IPS-NIHi11 (cell line): ENCODE data around the gene MYCBP.
"Not testable (repeated sequence)": the region's sequence is repeated elsewhere in the genome, so short reads cannot be mapped to it uniquely, and the experiment has no call there.

Source experiments
- DNase-seq: peaks from one replicate; pipeline ENCODE4 v3.0.0; 2012; ENCODE audit warnings: mixed read lengths, low spot score

MYCBP gene, protein sequence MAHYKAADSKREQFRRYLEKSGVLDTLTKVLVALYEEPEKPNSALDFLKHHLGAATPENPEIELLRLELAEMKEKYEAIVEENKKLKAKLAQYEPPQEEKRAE

DNA sequence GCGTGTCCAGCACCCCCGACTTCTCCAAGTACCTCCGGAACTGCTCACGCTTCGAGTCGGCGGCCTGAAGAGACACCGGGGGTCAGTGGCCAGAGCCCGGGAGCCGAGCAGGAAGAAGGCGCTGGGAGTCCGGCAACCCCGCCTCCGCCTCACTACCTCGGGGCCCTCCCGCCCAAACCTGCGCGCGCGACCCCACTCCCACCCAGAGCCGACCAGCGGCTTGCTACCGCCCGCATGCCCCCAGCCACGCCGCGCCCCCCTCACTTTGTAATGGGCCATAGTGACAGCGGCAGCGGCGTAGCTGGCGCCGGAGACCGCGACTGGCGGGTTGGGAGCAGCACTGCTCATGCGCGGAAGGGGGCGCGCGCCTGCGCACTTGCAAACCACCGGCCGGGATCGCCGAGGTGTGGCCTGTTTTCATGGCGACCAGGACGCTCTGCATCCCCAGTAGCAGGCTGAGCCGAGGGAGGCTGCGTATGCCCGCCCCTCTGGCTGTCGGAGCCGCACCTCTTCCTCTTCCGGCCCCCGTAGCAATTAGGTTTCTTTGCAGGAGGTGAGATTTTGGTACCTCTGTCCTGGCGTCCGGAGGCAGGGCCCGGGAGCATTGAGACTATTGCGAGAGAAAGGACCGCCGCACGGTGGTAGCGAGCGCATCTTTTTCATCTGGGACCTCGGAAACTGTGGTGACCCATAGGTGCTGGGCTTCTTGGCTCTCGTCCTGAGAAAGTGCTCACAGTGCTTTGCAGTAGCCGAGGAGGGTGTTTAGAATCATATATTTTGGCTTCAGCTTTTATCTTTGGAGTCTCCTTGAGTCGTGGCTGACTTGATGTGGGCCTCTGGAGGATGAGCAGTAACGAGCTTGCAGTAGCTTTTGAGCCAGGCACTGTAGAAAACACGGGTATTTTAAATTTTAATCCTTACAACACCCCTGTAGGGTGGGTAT, at the start of gene MYCBP:
Gene MYCBP (minus strand): TSS at position 322 of the 943 bp plus-strand sequence. CDS start 43 bp downstream, at position 279.
- DNase-seq, result peak; percentile 99

GRCh38 chr1:38919130-38919529, 46.0 kb upstream of the MYCBP start:
- DNase-seq, result peak; percentile 27

GRCh38 chr1:38918568-38918967, 45.4 kb upstream of the MYCBP start:
- no peak for DNase-seq

- no peak for DNase-seq
These were observed 44.6 kb upstream of the MYCBP start for GRCh38 chr1:38917772-38918171.

DNA sequence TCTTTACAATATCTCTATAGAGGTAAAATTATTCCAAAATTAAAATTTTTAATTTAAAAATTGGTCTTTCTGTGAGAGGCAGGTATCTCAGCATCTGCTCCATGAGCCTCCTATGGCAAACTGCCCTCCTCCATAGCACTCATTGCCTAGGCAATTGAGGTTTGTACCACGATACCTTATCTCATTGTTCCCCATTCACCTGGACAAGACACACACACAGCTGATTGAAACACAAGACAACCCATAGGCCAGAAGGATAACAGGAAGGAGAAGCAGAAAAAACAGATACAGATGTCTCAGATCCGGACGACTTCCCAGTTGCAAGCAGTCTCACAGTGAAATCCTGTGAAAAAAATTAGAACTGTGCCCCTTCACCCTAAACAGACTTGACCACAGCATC, 44.2 kb upstream of the MYCBP start:
- DNase-seq, result no peak

DNA sequence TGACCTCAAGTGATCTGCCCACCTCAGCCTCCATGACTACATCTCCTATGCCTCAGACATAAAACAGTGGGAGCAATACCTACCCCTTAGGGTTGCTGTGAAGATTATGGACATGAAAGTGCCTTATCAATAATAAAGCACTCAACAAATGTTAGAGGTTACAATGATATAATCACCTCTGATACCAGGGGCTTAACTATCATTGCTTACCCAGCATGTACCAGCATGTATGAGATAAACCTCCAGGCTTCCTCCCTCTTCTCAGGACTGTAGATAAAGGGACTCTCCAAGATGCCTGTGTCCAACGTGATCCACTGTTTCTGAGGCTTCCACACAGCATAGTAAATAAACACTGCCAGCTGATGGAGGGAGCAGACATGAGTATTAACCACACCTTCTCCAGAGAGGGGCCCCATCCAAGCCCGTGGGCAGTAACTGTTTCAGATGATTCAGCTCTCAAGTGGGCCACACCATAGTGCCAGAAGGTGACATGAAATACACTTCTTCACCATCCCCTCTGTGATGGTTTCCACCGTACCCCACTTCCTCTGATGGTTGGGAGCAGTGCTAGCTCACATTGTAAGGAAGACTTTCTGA, 42.3 kb upstream of the MYCBP start:
- no peak for DNase-seq

DNA sequence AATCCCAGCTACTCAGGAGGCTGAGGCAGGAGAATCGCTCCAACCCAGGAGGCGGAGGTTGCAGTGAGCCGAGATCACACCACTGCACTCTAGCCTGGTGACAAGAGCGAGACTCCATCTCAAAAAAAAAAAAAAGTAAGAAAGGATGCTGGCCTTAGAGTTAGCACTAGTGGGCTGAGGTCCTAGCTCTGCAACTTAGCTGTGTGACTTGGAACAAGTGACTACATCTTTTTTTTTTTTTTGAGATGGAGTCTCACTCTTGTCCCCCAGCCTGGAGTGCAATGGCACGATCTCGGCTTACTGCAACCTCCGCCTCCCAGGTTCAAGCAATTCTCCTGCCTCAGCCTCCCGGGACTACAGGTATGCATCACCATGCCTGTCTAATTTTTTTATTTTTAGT, 41.8 kb upstream of the MYCBP start:
- not testable (repeated sequence) for DNase-seq

DNA sequence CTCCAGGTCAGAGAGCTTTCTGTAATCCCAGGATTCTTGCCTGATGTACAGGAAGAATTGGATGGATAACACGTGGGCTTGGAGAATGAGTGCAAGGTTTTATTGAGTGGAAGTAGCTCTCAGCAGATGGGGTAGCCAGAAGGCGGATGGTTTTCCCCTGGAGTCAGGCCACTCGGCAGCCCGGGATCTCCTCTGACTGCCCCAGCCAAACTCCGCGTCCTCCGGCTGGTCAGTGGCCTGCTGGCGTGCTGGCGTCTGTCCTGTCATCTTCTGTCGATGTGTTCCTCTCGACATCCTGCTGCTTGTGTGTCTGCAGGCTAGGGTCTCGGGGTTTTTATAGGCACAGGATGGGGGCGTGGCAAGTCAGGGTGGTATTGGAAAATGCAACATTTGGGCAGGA, 35.7 kb upstream of the MYCBP start:
- no peak for DNase-seq

GRCh38 chr1:38905985-38906384, 32.8 kb upstream of the MYCBP start:
- no peak for DNase-seq

DNA sequence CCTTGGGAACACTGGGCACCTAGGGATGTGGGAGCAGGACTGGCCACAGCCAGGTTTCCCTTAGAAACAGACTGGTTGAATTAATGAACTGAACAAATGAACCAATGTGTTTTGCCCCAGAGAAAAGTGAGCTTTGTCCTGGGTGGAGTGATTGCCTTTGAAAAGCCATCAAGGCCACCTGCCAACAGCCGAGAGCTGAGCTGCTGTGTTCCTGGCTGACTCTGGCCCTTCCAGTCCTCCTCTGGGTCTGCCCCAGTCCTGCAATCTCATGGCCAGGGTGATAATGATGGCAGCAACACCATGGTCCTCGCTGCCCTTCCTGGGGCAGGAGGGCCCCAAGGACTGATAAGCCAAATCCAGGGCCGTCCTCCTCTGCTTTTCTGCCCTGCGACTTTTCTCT, 26.4 kb upstream of the MYCBP start:
- DNase-seq, result no peak

DNA sequence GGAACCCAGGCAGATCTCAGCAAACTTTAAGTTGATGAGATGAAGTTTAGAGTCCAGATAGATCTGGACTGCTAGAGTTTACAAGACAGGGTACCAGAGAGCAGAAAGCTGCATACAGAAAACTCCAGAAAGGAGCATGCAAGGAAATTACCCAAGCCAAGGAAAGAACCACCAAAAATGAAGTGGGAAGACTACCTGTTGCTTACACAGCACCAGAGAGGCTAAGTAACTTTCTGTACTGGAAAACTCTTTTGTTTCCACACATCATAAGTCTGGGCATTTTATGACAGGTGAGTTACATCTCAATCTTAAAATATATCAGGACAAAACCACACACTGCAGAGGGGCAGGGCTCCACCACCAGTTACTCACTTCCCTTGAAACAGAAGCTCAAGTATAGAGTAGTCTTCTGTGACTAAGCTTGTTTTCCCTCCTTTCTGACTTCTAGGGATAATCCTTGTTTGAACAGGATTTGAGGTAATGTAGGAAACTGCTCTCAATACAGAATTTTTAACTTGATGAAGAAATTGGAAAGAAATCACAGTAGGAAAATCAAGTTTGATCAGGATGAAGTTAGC, 25.6 kb upstream of the MYCBP start:
- DNase-seq, result no peak

GRCh38 chr1:38896169-38896568, 23.0 kb upstream of the MYCBP start:
- DNase-seq, result no peak

DNA sequence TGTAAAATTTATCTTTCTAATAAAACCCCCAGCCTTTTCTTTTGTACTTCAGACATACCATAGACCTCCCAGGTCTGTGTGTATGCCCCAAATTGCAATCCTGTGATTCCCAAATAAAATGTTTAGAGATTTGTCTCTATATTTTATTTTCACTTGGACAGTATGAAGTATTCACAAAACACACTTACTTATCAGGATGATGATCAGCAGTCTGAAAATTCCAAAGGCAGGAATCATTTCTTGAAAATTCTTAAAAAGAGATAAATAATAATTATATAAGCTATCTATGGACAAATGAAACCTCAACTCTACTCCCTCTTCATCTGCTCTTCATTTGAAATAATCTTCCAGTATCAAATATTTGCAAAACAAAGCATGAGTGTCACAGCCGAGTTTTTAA, 19.8 kb upstream of the MYCBP start:
- DNase-seq, result no peak

- DNase-seq, result peak; percentile 66
These were observed 18.6 kb upstream of the MYCBP start for GRCh38 chr1:38891753-38892152.

DNA sequence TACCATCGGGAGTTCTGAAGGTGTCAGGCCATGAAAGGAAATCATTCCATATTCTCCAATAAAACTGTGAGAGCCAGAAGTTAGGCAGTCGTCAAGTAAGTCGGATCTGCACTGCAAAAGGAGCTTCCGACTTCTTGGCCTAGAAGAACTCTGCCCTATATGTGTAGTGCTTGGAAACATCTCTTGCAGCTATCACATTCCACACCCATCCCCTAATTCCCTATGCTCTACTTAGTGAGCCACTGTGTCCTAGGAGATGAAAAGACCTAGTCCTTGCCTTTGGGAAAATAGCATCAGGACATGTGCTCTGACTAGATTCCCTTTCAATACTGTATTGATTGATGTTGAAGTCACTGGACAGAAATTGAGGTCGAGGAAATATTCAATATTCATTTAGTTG, 16.4 kb upstream of the MYCBP start:
- no peak for DNase-seq

DNA sequence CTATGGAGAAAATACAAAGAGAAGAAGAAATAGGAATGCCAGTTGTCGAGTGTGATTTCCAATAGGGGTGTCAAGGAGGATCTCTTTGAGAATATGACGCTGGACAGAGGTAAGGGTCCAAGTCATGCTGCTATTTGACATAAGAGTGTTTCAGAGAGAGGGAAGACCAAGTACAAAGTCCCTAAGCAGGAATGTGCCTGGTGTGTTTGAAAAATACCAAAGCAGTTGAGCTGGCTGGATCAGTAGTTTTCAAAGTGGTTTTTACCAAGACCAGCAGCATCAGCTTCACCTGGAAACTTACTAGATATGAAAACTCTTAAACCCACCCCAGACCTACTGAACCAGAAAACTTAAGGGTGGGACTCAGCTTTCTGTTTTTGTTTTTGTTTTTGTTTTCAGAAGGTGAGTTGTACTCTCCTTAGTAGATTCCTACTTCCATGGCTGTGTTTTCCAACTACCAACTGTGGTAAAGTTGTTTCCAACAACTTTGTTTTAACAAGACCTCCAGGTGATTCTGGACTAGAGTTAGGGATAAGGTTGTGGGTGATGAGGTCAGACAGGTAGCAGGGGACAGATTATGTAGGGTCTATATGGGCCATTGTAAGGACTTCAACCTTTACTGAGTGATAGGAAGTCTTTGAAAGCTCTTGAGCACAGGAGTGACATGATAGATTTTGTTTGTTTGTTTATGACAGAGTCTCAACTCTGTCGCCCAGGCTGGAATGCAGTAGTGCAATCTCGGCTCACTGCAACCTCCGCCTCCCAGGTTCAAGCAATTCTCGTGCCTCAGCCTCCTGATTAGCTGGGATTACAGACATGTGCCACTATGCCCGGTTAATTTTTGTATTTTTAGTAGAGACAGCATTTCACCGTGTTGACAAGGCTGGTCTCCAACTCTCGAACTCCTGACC, 15.5 kb upstream of the MYCBP start:
- DNase-seq, result no peak

GRCh38 chr1:38885092-38885491, 11.9 kb upstream of the MYCBP start:
- DNase-seq, result no peak

DNA sequence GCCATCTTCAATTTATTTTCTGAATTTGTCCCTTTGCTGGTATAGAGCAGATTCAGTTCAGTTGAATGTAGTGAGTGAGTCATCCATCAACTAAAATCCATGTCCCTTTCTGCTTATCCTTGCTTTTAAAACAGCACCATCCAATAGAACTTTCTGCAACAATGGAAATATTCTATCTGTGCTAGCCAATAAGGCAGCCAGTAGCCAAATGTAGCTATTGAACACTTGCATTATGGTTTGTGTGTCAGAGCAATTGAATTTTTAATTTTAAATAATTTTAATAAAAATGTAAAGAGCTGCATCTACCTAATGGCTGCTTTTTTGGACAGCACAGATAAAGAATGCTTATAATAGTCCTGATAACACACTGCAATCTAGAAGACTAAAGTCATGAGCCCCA, 8.3 kb upstream of the MYCBP start, which contains the start of gene GJA9:
Gene GJA9 (minus strand): TSS at position 101 of the 400 bp plus-strand sequence. CDS start 5,489 bp downstream, outside the sequence.
- DNase-seq, result no peak

DNA sequence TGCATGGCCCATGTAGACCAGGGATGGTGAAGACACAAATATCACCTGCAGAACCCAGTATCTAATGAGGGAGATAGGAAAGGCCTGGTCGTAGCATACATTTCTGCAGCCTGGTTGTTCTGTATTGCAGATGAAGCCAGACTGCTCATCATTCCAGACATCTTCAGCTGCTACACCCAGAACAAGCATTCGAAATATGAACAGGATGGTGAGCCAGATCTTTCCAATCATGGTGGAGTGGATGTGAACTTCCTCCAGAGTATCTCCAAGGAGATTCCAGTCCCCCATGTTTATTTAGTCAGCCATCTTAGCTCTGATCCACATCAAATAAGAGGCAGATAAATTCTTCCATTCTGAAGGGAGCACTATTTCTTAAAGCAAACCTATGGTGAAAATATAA, 2.7 kb upstream of the MYCBP start:
- no peak for DNase-seq

DNA sequence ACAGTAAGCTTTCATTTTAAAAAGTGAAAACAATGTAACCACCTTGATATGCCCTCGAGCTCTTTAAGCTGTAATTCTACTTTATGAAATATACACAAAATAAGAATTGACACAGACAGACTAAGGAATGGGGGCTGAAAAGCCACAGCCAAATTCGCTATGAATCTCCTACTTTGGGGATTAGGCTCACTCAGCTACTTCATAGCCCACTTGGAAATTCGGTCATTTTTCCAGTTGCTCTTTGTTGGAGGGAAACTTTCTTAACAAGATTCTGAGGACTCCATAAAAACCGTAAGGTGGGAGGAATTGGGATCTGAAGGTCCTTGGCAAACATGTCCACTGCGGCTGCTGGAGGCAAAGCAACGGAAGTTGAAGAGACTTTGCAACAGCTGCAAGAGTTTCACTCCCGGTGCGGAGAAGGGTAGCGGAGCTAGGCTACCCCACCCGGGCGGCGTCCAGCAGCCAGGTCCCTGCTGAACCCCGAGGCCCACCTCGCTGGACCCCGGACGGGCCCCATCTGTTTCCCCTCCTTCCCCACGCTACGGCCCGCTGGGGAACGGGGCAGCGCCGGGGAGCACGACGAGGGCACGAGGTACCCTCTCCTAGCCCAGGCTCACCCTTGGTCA, 634 bp downstream of the MYCBP start:
- DNase-seq, result peak; percentile 18

DNA sequence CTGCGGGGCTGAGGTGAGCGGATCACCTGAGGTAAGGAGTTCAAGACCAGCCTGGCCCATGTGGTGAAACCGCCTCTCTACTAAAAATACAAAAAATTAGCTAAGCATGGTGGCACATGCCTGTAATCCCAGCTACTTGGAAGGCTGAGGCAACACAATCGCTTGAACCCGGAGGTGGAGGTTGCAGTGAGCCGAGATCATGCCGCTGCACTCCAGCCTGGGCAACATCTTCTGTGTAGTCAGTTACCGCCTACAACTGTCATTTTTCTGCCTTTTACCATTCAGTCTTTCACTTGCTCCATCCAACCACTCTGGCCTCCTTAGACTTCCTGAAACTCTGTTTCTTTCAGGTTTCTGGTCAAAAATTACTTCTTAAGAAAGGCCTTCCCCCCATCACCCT, 2.2 kb downstream of the MYCBP start:
- no peak for DNase-seq
